CD14-positive monocyte (primary cell): ENCODE data around the gene ALKBH3. TPM values are rescaled to one million over a fixed set of nuclear protein-coding genes. Genes with fewer than 3 reads are reported as not detected.

Experiments
- DNase-seq, 3 donors: peaks; one replicate each; pipeline ENCODE4 v3.0.0-alpha.2; 2011 to 2022
- H2AFZ ChIP-seq: 2 replicates; pipeline ENCODE4 v1.6.0; 2012; ENCODE audit warnings: mild to moderate bottlenecking, low read depth, low read length, inconsistent platforms; ENCODE audit not compliant: insufficient read depth, poor library complexity, severe bottlenecking
- H3K27ac ChIP-seq, 2 donors: 1 replicate in 1 of 2; 2 replicates in 1 of 2; pipeline ENCODE4 v1.5.1; 2012 to 2013; ENCODE audit warnings: low read length in 2 of 2, control low read depth in 1 of 2, inconsistent platforms in 1 of 2, low read depth in 1 of 2, mild to moderate bottlenecking in 1 of 2
- H3K27me3 ChIP-seq, 2 donors: one replicate each; pipeline versions ENCODE4 v1.6.0 to v1.6.1; 2011 to 2013; ENCODE audit warnings: low read length in 2 of 2; ENCODE audit not compliant: control insufficient read depth in 2 of 2, insufficient read depth in 2 of 2
- H3K36me3 ChIP-seq, 2 donors: replicated peaks in 1 of 2; 1 replicate in 1 of 2; 2 replicates in 1 of 2; pipeline versions ENCODE4 v1.5.1 to v1.6.1; 2012 to 2013; ENCODE audit warnings: low read length in 2 of 2, control low read depth in 1 of 2, inconsistent platforms in 1 of 2, mild to moderate bottlenecking in 1 of 2; ENCODE audit not compliant: insufficient read depth in 2 of 2, control insufficient read depth in 1 of 2
- H3K4me1 ChIP-seq, 2 donors: 1 replicate in 1 of 2; 2 replicates in 1 of 2; pipeline versions ENCODE4 v1.5.1 to v1.6.1; 2012 to 2013; ENCODE audit warnings: low read length in 2 of 2, control low read depth in 1 of 2, inconsistent platforms in 1 of 2, mild to moderate bottlenecking in 1 of 2, moderate library complexity in 1 of 2; ENCODE audit not compliant: insufficient read depth in 2 of 2, control insufficient read depth in 1 of 2
- H3K4me2 ChIP-seq: replicated peaks from 2 replicates; pipeline ENCODE3; 2012; ENCODE audit warnings: low read length, moderate library complexity, mild to moderate bottlenecking; ENCODE audit not compliant: poor library complexity, severe bottlenecking; ENCODE audit errors: extremely low read depth
- H3K4me3 ChIP-seq, 3 experiments: fragments of 200-600 bp in 1 of 3; sonication (generic) in 1 of 3; replicated peaks in 1 of 3; 1 replicate in 2 of 3; 2 replicates in 1 of 3; pipeline ENCODE4 v1.5.1; 2011 to 2013; ENCODE audit warnings: low read length in 3 of 3, mild to moderate bottlenecking in 3 of 3, control low read depth in 2 of 3, low read depth in 2 of 3, inconsistent platforms in 1 of 3, moderate library complexity in 1 of 3
- H3K79me2 ChIP-seq: 2 replicates; pipeline ENCODE4 v1.6.0; 2012; ENCODE audit warnings: mild to moderate bottlenecking, control low read depth, inconsistent platforms, low read length, moderate library complexity; ENCODE audit not compliant: insufficient read depth
- H3K9ac ChIP-seq: 2 replicates; pipeline ENCODE4 v1.6.0; 2017; ENCODE audit warnings: low read length, mild to moderate bottlenecking; ENCODE audit not compliant: insufficient read depth, poor library complexity, severe bottlenecking
- H3K9me3 ChIP-seq, 2 donors: replicated peaks in 1 of 2; 1 replicate in 1 of 2; 2 replicates in 1 of 2; pipeline versions ENCODE4 v1.5.1 to v1.6.1; 2012 to 2013; ENCODE audit warnings: low read length in 2 of 2, control low read depth in 1 of 2; ENCODE audit not compliant: control insufficient read depth in 1 of 2, insufficient read depth in 1 of 2
- H4K20me1 ChIP-seq: 2 replicates; pipeline ENCODE4 v1.6.0; 2012; ENCODE audit warnings: mild to moderate bottlenecking, low read length, control low read depth, moderate library complexity; ENCODE audit not compliant: insufficient read depth
- H3K27ac Mint-ChIP-seq, 7 donors: one replicate each; pipeline ENCODE4 v1.8.0; 2020; ENCODE audit warnings: mild to moderate bottlenecking in 7 of 7, mixed read lengths in 7 of 7, moderate library complexity in 6 of 7, inconsistent platforms in 2 of 7
- H3K27me3 Mint-ChIP-seq, 3 donors: one replicate each; pipeline ENCODE4 v1.8.0; 2021 to 2022; ENCODE audit warnings: low read depth in 3 of 3, mild to moderate bottlenecking in 3 of 3, mixed read lengths in 3 of 3, moderate library complexity in 3 of 3, inconsistent platforms in 1 of 3
- H3K36me3 Mint-ChIP-seq, 2 donors: one replicate each; pipeline ENCODE4 v1.8.0; 2020; ENCODE audit warnings: mixed read lengths in 2 of 2, inconsistent platforms in 1 of 2, mild to moderate bottlenecking in 1 of 2
- H3K4me1 Mint-ChIP-seq: one replicate; pipeline ENCODE4 v1.8.0; 2020; ENCODE audit warnings: mild to moderate bottlenecking, mixed read lengths
- H3K4me3 Mint-ChIP-seq, 2 donors: one replicate each; pipeline ENCODE4 v1.8.0; 2020; ENCODE audit warnings: mild to moderate bottlenecking in 2 of 2, mixed read lengths in 2 of 2, moderate library complexity in 1 of 2
- H3K9me3 Mint-ChIP-seq, 7 donors: one replicate each; pipeline ENCODE4 v1.8.0; 2020 to 2022; ENCODE audit warnings: mixed read lengths in 7 of 7, mild to moderate bottlenecking in 6 of 7, moderate library complexity in 6 of 7, inconsistent platforms in 2 of 7
- CTCF ChIP-seq: fragments of 200-600 bp; IDR thresholded peaks from one replicate; pipeline ENCODE4 v1.8.0; 2022; ENCODE audit warnings: antibody characterized with exemption, mild to moderate bottlenecking
- WGBS: methylation state at CpG from one replicate; pipeline ENCODE4 v1.1.5; 2013; ENCODE audit warnings: missing lambda C conversion rate; ENCODE audit not compliant: insufficient coverage; 5-methylcytosine and 5-hydroxymethylcytosine counted together
- intact Hi-C, 2 donors: fragments of 100-400 bp; cut with micrococcal nuclease; formaldehyde crosslinking; loops; one replicate each; pipeline versions ENCODE4 v1.15.0 to v1.15.1; 2023
- polyA plus RNA-seq, 3 donors: library from polyadenylated mRNA; depleted of rRNA in 1 of 3; unstranded in 2 of 3; stranded (reverse) in 1 of 3; fragments of 300-500 nt in 2 of 3; fragments of >200 nt in 1 of 3; fragmentation: Illumina TruSeq in 2 of 3; gene quantifications; 1 replicate in 2 of 3; 2 replicates in 1 of 3; pipeline ENCODE4 v1.2.3, GENCODE V29; 2012 to 2021

The ALKBH3 gene
- polyA plus RNA-seq, 3 donors, result 22.1 to 25.8 (median 22.7) TPM

DNA sequence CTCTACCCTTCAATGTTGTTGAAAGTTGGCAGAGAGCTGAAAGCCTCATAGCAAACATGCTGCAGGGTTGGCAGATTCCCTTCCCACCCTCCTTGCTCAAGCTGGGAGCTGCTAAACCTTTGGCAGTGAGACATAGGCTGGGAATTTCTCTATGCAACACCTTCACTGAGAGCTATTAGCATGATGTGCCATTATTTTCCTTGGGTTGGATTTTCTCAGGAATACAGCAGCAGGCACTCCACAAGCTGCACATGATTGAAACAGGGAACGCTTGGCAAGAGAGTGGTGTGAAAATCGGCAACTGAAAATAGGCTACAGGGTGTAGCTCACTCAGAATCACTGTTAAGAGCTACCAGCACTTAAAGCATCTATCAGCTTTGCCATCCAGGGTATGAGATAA is 9.6 kb upstream of the ALKBH3 start:
- Histone ChIP-seq H2AFZ (no peak overlapping the region), H3K4me3 (no peak overlapping the region), H3K4me2 (no peak overlapping the region), H3K27me3 (peaks cover 13 to 31% of the 10 kb centered on the region in 2 donors), H3K27ac (no peak overlapping the region), H3K4me1 (peaks cover 20 to 22% of the 10 kb centered on the region in 2 donors), H4K20me1 (no peaks in the 10 kb centered on the region), H3K79me2 (no peaks in the 10 kb centered on the region), H3K9ac (no peak overlapping the region), H3K36me3 (no peaks in the 10 kb centered on the region), H3K9me3 (no peaks in the 10 kb centered on the region)
- intact Hi-C loops, result loop anchor here in 1 of 2 donors (10.0 kb wide), 1 partner anchor 506 kb away; no protein-coding TSS in a partner anchor
- no CpG with 5 or more reads among the region's 2 CpGs for WGBS
- peaks cover 25 to 42% (median 31%) of the 10 kb centered on the region in 3 donors for H3K27me3 Mint-ChIP-seq
- DNase-seq, result no peak
- peaks cover 0 to 16% (median 4%) of the 10 kb centered on the region in 7 donors for H3K9me3 Mint-ChIP-seq
- peaks cover 20% of the 10 kb centered on the region for H3K4me1 Mint-ChIP-seq
- H3K27ac Mint-ChIP-seq, result no peak overlapping the region
- no peak for TF ChIP-seq CTCF
- H3K4me3 Mint-ChIP-seq, result peak overlapping the region in 1 of 2 donors; percentile 9
- peaks cover 0 to 2% of the 10 kb centered on the region in 2 donors for H3K36me3 Mint-ChIP-seq

GRCh38 chr11:43872995-43873394 is 7.6 kb upstream of the ALKBH3 start:
- Histone ChIP-seq H3K4me3 (no peak overlapping the region), H3K27ac (no peak overlapping the region), H3K9me3 (no peaks in the 10 kb centered on the region), H3K9ac (no peak overlapping the region), H2AFZ (no peak overlapping the region), H3K4me1 (peaks cover 20 to 21% of the 10 kb centered on the region in 2 donors), H3K27me3 (peaks cover 13 to 34% of the 10 kb centered on the region in 2 donors), H3K36me3 (no peaks in the 10 kb centered on the region), H3K4me2 (no peak overlapping the region), H3K79me2 (no peaks in the 10 kb centered on the region), H4K20me1 (no peaks in the 10 kb centered on the region)
- intact Hi-C loops, result loop anchor here in 1 of 2 donors (10.0 kb wide), 1 partner anchor 508 kb away; no protein-coding TSS in a partner anchor
- WGBS, result 84% methylated on average over 5 of the region's 7 CpGs
- H3K27ac Mint-ChIP-seq, result no peak overlapping the region
- no peaks in the 10 kb centered on the region for H3K36me3 Mint-ChIP-seq
- H3K4me1 Mint-ChIP-seq, result peaks cover 20% of the 10 kb centered on the region
- H3K9me3 Mint-ChIP-seq, result peaks cover 0 to 10% (median 3%) of the 10 kb centered on the region in 7 donors
- peaks cover 26 to 46% (median 32%) of the 10 kb centered on the region in 3 donors for H3K27me3 Mint-ChIP-seq
- no peak for DNase-seq
- H3K4me3 Mint-ChIP-seq, result peak overlapping the region in 1 of 2 donors; percentile 11
- TF ChIP-seq CTCF, result no peak
